ENCODE data around the gene CNDP1.
"Not testable (repeated sequence)": the region's sequence is repeated elsewhere in the genome, so short reads cannot be mapped to it uniquely, and the experiment has no call there.

Gene CNDP1

DNA sequence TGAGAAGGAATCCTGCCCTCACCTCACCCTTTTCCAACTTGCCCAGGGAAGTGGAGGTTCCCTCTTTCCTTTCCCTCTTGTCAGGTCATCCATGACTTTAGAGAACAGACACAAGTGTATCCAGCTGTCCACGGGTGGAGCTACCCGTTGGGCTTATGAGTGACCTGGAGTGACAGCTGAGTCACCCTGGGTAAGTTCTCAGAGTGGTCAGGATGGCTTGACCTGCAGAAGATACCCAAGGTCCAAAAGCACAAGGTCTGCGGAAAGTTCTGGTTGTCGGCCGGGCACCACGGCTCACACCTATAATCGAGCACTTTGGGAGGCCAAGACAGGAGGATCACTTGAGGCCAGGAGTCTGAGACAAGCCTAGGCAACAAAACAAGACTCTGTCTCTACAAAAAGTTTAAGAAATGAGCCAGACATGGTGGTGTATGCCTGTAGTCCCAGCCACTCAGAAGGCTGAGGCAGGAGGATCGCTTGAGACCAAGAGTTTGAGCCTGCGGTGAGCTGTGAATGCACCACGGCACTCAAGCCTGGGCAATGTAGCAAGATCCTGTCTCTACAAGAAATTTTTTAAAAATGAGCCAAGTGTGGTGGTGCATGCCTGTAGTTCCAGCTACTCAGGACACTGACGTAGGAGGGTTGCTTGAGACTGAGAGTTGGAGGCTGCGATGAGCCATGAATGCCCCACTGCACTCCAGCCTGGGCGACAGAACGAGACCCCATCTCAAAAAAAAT lies 14.0 kb upstream of the CNDP1 start:
- DNase-seq (ENCODE audit: low read depth, low spot score) = no peak

DNA sequence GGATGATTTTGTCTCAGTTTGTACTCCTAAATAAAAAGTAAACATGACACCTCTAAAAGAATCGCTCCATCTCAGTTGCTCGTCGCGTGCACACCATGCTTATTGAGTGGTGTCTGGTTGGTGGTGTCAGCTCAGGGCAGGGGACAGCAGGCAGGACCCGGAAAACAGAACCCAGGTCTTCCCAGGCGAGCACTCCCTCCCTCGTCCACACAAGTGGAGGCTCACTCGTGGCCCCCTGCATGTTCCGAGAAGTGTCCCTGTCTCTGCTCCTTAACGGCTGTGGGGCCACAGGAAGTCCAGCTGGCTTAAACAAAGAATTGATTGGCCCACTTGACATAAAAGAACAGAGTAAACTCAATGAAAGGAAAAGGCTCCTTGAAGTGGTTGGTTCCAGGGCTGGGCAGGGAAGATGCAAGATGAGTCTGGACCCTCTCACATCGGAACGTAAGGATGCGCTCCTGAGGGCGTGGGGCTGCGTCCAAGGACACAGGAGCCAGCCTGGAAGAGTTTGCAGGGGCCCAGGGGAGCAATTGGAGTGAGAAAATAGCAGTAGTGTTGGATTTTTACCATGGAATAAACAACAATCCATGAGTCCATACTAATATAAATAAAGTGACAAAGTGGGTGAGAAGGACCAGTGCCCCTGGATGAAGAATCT lies 13.1 kb upstream of the CNDP1 start:
- no peak for DNase-seq (ENCODE audit: low read depth, low spot score)

DNA sequence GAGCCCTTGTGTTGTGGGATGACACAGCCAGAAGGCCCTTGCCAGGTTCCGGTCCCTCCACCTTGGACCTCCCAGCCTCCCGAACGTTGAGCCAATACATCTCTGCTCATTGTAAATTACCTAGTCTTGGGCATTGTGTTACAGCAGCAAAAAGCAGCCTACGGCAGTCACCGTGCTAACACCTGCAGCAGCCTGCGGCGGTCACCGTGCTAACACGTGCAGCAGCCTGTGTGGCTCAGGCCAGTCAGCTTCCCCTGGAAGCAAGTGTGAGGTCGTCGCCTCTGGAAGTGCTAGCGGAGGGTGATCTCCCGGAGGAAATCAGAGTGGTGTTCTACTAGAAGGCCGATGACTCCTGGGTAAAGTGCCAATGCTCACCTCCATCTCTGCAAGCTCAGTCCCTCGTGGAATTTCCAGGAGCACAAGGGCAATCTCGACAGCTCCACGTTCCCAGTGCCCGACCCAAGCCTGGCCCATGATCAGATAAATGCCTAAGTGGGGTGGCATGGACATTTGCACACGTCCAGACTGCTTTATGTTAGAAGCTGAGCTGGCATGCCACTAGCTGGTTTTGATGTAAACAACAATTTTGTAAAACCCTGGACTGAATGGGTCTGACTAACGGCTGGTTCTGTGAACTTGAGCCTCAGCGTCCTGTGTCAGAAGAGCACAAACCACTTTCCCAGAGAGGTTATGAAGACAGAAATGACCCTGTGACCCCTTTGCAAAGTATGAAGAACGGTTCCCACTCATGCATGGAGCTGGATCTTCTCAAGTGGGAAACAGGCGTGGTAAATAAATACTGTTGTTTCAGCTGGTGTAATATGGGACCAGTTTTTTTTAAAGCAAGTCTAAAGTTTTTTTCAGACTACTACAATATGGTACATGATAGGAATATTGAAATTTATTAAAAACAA lies 11.4 kb upstream of the CNDP1 start:
- no peak for DNase-seq (ENCODE audit: low read depth, low spot score)

DNA sequence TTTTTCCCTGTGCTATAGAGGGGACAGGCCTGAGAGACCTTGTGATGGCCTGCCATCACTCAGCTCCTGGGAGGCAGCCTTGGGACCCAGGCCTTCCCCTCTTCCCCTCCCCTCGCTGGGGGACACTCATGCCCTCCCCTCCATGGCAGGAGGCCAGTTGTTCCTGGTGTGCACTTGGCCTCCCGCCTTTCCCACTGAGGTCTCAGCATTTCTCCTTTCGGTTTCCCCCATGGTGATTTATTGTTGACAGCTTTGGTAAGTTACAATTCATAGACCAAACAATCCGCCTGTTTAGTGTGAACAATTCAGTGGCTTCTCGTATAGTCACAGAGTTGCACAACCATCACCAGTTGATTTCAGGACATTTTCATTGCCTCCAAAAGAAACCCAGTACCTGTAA lies 10.2 kb upstream of the CNDP1 start:
- no peak for DNase-seq (ENCODE audit: low read depth, low spot score)

DNA sequence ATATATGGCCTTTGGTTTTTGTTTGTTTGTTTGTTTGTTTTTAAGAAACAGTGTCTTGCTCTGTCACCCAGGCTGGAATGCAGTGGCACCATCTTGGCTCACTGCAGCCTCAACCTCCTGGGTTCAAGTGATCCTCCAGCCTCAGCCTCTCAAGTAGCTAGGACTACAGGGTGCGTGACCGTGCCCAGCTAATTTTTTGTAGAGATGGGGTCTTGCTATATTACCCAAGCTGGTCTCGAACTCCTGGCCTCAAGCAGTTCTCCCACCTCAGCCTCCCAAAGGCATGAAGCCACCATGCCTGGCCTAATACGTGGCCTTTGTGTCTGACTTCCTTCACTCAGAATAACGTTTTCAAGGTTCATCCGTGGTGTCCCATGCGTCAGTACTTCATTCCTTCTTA lies 9.4 kb upstream of the CNDP1 start:
- not testable (repeated sequence) for DNase-seq (ENCODE audit: low read depth, low spot score)

DNA sequence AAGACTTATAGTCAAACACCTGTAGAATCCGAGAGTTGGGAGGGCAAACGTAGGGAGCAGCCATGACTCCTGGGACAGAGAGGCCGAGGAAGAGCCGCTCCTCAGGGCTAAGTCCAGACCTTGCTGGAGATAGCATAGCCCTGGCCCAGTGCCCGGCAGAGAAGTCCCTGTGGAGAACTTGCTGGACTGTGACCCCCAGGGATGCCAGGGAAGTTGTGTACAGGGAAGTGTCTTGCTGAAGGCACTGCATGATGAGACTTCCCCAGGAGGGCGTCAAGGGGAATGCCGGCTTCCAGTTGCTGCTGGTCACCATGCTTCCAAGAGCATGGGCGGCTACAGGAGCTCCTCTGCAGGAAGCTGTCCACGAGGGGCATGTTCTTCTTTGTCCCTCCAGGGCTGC lies 8.6 kb upstream of the CNDP1 start:
- DNase-seq (ENCODE audit: low read depth, low spot score) = no peak

DNA sequence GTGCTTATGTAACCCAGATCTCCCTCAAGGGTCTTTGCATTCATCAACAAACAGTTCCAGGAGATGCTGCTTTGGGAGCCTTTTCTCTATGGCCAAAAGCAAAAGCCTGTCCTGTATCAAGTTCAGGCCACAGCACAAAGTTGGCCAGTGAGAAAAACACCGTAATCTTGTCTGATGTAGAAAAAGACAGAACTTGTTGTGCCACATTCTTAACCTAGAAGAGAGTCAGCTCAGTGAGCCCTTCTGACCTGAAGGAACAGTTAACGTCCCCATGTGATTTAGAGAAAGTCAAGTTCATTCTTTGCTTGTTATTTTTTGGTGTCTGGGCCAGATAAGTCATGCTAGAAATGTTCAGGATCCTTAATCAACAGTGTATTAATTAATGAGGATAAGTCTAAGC lies 7.8 kb upstream of the CNDP1 start:
- no peak for DNase-seq (ENCODE audit: low read depth, low spot score)

DNA sequence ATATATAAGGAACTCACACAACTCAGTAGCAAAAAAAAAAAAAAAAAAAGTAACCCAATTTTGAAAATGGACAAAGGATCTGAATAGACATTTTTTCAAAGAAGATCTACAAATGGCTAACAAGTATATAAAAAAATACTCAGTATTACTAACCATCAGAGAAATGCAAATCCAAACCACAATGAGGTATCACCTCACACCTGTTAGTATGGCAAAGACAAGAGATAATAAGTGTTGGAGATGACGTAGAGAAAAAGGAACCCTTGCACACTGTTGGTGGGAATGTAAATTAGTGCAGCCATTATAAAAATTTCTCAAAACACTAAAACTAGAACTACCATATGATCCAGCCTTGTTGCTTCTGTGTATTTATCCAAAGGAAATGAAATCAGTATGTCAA lies 5.8 kb upstream of the CNDP1 start:
- DNase-seq (ENCODE audit: low read depth, low spot score) = no peak

DNA sequence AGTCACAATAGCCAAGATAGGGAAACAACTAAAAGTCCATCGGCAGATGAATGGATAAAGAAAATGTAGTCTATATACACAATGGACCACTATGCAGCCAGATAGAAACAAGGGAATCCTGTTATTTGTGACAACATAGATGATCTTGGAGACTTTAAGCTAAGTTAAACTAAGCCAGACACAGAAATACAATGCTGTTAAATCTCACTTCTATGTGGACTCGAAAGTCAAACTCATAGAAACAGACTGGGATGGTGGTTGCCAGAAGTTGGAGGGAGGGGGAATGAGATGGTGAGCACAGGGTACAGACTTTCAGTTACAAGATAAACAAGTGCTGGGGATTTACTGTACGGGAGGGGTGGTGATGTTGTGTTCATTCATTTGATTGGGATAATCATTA lies 5.4 kb upstream of the CNDP1 start:
- no peak for DNase-seq (ENCODE audit: low read depth, low spot score)

DNA sequence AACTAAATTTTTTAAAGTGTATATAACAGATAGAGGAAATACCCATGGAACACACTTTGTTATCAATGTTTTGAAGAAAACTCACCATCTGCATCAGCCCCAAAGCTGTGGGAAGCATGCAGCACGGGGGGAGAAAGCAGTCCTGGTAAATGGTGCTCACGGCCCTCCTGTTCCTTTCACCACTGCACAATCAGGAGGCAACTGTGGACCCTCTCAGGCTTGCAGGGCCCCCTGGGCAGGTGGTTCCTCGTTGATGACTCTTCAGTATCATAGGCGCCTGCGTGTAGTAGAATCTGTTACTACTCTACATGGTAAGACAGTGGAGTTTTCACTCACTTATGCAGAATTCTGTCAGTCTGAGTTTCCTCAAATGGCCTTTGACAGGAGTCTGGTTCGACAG lies 4.9 kb upstream of the CNDP1 start:
- no peak for DNase-seq (ENCODE audit: low read depth, low spot score)

DNA sequence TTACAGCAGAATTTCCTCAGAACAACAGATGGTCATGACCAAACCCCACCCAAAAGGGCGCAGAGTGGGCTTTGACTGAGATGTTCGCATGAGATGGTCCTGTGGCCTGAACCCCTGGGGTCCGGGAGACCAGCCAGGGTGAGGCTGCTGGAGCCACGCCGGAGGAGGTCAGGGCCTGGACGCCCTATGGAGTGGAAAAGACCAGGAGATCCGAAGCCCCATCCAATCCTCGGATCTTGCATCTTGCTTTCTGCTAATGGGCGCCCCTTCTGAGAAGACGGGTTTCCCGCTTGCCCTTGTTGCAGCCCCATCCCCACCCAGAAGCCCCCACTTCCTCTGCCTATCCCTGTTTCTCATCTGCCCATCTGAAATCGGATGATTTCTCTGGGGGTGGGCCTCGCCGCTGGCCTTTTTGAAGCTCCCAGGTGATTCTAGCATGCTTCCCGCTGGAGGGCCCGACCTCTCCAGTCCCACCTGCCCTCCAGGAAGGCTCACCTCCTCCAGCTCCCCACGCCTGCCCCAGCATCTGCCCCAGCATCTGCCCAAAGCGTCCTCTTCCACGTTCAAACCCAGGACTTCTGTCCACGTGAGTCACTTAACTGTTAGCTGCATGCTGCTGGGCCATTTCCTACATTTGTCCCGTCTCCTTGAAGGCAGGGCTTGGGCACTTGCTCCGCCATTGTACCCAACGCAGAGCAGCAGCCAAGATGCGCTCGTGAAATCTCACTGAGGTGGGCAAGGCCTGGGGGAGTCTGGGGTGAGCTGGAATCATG lies 4.3 kb upstream of the CNDP1 start:
- DNase-seq (ENCODE audit: low read depth, low spot score) = no peak

DNA sequence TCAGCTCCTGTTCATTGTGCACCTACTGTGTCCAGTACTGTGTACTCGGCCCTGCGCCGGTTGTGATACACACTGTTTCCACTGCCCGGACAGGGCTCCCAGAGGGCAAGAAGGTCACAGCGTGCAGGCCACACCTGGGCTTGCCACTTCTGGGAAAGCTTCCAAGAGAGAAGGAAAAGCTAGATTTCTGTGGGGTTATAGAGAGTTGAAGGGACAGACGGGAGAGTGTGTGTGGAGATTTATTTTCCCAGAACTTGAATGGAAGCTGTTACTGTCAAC lies 3.8 kb upstream of the CNDP1 start:
- no peak for DNase-seq (ENCODE audit: low read depth, low spot score)

DNA sequence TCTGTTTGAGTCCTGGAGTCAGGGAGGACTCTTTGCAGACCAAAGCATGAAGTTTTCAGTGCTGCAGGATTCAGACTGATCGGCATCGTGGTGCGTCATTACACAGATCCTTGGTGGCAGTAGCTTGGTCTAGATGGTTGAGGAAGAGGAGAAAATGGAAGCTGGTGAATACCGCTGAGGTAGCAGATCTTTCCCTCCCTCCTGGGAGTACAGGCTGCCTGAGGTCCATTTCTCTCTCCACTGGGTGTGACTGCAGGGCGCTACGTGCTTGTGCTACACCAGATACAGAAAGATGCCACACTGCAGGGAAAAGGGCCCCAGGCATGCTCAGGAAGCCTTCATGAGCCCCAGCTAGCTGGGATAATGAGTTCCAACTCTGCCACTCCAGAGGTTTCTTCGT lies 3.3 kb upstream of the CNDP1 start:
- DNase-seq (ENCODE audit: low read depth, low spot score) = no peak

DNA sequence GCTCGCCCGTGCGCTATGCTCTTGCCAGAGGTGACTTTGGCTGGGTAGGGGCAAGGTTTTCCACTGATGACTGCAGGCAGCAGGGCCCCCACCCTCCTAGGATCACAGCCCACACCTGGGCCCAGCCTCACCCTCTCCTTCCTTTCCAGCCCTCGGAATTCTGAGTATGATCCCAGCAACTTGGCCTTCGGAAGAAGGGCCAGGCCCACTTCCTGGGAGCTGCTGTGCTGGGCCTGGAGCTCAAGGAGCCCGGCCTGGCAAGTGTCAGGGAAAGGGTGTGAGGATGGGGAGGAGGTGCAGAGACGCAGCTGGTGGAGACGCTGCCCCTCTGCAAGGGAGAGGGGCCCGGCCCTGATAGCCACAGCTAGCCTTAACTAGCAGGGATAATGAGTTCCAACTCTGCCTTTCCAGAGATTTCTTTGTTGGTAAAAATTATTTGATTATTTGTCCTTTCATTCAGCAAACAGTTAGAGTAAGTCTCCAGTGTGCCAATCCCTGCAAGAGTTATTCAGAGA lies 1.7 kb upstream of the CNDP1 start:
- no peak for DNase-seq (ENCODE audit: low read depth, low spot score)

DNA sequence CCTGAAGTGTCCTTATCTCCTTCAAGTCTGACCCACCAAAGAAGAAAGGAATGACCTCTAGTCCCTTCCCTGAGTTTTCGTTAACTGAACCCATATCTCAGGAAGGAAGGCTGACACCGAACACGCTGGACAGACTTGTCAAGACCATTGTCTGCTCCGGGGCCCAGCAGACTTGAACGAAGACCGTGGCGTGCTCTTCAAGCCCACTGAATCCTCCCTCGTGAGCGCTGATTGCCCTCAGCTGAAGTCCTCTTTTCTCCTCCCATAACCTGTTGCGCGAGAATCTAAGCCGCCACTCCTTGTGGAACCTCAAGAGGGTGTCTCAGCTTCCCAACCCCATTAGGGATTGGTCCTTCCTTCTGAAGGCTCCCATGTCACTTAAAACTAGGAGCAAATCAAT lies 634 bp upstream of the CNDP1 start:
- DNase-seq (ENCODE audit: low read depth, low spot score) = no peak

DNA sequence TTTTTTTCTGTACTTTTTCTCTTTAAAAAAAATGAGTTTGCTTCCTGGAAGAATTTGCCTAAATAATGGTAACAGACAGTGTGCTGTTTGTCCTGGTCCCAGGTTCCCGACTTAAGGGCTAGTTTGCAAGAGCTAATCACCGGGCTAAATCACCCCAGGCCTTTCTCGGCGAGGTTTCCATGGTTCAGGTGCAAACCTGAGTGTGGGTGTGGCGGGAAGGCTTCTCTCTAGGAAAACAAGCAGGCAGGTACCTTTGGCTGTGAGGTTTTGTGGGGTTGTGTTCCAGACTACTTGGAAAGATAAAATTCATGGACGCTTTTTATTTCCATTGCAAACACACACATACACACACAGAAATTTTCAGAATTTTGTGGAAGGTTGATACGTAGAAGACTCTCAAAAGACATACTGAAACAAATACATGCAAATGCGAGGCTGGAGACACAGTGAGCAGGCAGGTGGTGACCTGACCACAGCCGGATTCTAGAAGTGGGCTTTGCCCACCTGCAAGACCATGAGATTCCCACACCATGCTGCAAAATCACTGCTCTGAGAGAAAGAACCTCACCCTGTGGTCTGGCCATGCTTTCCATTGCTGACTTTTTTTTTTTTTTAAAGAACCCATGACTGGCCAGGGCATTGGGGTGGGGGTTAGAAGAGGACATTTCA lies 815 bp downstream of the CNDP1 start:
- DNase-seq (ENCODE audit: low read depth, low spot score) = no peak

DNA sequence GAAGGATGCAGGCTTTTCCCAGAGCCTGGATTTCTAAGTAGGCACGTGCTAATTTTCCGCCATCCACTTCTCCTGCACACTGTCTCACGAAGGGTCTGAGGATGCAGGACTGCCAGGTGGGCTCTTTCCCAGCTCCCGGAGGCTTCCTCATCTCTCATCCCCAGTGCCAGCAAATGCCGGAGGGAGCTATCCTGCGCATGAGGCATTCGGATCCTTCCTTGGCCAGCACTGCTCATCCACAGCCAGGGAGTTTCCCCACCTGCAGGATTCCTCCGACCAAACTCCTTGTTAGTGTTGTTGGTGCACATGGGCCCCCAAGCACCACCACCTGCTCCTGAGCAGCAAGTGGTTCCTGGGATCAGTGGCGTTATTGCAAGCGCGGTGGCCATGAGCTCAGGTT lies 5.0 kb downstream of the CNDP1 start:
- no peak for DNase-seq (ENCODE audit: low read depth, low spot score)

DNA sequence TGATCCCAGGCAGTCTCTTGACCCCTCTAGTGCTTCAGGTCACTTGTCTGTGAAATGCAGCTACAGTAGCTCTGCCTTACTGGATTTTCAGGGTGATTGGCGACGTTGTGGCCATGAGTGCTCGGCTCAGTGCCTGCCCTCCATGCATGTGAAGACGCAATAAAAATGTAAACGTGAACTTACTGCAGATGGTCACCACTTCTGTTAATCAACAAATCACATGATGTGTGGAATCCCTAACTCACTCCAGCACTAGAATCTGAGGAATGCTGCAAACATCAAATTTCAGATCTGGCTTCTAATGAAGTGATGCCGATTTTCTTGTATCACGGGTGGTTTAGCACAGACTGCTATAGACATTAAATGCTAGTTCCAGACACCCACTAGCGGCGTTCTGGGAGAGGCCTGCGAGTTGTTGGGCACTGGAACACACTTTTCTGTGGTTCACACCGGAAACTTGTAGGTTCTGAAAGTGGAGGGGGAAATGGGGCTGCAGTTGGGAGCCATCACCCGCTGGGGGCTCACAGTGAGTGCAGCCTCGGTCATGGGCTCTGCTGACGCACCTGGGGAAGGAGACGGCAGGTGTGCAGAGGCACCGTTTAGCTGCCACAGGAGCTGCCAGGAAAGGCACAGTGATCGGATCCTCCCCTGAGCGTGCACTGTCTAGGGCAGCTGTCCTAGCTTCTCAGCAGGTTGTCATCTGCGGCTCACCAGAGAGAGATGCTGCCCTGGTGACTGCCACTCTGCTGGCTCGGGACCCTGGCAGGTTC lies 6.5 kb downstream of the CNDP1 start:
- DNase-seq (ENCODE audit: low read depth, low spot score) = no peak

DNA sequence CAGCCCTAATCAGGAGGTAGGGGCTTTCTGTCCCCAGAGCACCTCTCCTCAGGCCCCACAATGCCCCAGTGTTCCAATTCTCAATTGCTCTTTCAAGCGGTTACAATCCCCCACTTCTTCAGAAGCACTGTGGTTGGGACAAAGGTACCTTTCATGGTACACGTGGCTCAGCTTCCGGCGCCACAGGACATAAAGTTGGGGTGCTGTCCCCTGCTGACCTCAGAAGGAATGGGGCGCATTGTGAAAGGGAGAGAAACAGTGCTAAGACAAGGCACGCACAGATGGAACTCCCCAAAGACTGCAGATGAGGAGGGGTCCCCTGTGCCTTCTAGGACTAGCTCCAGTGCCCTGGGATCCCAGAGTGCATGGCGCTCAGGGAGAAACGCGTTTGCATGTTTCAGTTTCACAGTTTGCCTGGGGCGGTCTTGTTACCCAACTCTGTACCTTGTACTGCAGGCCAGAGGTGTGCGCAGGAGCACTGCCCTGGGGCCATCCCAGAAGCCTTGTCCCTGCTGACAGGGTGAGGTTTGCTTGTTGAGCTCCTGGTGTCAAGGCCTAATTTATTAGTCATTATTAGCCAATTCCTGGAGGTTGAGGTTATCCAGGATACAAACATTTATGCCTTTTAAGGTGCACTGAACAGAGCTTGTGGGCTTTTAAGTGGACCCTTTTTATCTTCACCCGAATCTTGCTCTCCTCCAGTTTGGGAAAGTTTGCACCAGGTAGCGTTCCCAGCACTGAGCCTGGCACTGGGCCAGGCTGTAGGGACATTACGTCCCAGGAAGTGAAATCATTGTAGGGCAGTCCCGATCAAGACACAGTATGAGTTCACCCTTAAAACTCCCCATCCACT lies 7.6 kb downstream of the CNDP1 start:
- no peak for DNase-seq (ENCODE audit: low read depth, low spot score)

DNA sequence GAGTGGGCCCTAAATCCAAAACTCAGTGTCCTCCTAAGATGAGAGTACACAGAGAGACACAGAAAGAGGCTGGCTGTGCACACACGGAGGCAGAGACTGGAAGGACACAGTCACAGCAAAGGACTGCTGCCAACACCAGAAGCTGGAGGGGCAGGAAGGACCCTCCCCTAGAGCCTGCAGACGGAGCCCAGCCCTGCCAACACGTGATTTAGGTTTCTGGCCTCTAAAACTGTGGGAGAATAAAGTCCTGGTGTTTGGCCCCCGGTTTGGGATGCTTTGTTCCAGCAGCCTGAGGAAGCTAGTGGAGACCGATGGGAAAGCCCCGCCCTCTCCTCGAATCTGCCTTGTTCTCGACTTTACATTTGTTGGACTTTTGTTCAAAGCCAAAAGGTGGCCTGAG lies 10.6 kb downstream of the CNDP1 start:
- no peak for DNase-seq (ENCODE audit: low read depth, low spot score)
